HG02870 (cell line): ENCODE measurements around the gene ASAP3.

ENCODE experiments used
- ATAC-seq: cut with Tn5 transposase; IDR thresholded peaks from one replicate; pipeline ENCODE4 v1.9.1; 2021; ENCODE audit warnings: mild to moderate bottlenecking, moderate library complexity; ENCODE audit not compliant: unreplicated experiment

Gene ASAP3

DNA sequence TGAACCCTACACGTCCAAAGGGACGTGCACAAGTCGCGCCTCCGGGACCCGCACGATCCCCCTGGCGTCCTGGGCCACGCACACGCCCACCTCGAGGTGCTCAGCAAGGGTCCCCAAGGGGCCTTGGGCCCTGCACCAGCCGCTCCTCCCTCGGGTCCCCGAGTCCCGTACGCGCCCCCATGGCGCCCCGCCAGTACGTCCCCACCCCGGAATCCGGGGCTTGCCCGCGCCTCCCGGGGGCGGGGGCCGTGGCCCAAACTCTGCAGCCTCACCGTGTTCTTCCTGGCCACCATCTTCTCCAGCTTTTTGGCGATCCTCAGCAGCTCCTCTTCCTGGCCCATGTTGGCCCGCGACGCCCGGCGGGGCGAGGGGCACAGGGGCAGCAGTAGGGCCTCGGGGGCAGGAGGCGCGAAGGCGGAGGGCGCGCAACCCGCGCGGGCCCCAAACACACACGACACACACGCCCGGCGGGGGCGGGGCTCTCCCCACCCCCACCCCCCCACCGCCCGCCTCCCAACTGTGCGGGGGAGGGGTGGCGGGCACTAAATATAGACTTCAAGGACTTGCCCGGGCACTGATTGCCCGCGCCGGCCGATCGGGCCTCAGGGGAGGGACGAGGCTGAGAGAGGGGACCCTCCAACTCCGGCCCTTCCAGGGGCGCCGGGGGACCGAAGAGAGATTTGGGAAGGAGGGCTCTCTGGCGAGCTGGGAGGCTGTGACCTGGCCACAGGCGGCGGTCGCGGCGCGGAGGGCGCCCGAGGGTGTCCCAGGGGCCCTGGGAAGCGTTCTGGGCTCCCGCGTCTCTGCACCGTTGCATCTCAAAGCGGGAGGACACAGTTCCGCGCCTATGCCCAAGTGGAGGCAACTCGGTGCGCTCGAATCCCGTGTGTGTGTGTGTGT, 59.4 kb downstream of the ASAP3 start, which contains the start of gene TCEA3:
Gene TCEA3, minus strand, starts transcription at position 456 of the 900 bp plus-strand sequence. Its CDS starts 115 bp downstream, at position 341.
- ATAC-seq = no peak

DNA sequence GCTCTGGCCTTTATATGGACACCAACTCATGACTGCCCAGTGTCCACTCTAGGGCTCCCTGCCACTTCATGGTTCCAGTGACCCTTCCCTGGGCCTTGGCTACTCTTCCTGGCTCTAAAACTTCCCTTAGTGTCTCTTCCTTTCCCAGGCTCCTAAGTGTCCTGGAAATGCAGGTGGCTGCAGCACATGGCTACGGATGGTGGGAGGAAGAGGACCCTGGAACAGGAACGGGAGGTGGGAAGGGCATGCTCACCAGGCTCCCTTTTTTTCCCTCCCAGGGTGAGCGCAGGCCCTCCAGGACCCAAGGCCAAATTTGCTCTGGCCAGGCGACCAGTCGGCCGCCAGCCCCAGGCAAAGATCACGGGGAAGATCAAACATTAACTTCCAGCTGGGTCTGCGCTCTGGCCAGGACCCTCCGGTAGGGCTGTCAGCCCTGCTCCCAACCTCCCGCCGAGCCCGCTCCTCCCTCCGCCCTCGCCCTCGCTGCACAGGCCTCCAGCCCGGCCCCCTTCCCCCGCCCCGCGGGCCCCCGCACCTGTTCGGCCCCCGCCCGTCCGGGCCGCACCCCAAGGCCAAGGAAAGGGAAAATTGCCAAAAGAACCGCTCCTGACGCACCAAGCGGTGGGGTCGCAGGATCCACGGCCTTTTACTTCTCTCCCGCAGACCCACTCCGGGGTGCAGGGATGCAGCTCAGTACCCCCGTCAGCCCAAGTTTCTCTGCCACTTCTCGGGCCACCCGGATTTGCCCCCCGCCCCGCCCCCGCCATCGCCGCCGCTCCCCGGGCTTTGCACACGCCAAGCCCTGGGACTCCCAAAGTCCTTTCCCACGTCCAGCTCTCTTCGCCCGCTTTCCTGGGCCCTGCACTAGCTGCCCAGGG, 60.3 kb downstream of the ASAP3 start:
- no peak for ATAC-seq

DNA sequence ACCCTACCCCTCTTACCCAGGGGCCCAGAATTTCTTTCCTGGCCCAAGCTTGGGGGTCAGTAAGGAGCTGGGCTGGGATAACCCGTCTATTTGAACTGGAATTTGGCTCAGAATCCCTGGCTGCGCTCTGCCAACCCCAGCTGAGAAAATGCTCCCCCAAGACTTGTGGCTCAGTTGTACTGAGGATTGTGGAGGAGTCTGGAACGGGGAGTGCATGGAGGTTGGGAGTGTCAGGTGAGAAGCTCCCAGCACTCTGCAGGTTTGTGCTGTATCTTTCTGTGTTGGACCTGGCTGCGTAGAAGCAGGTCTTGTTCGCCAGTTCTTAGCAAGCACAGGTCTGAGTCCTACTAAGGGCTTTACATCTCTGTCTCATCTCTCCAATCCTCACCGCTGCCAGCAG, 61.0 kb downstream of the ASAP3 start:
- ATAC-seq = no peak

DNA sequence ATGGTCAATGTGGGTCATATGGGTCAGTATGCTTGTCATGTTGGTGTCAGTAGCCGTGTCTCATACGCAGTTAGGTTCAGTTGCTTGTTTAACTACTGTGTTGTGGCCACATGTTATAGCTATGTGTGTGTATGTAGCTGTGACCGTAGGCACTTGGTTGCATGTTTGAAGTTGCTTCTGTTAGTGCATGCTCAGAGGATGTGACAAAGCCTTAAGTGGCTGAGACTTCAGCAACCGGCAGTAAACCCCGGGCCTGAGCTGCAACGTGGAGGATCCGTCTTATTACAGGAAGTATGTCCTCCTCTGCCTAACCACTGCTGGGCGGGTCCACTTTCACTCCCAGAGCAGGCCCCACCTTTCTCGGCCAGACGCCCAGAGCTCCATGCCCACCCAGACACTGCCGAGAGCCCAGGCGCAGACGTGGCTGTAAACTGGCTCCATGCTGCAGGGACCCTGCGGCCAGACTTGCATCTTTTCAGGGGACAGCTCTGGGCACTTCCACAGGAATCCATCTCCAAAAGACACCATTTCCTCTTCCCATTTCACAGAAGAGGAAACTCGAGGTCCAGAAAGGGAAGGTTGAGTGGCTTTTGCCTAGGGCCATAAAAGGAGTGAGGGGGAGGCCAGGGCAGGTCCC, 61.6 kb downstream of the ASAP3 start:
- ATAC-seq = no peak

DNA sequence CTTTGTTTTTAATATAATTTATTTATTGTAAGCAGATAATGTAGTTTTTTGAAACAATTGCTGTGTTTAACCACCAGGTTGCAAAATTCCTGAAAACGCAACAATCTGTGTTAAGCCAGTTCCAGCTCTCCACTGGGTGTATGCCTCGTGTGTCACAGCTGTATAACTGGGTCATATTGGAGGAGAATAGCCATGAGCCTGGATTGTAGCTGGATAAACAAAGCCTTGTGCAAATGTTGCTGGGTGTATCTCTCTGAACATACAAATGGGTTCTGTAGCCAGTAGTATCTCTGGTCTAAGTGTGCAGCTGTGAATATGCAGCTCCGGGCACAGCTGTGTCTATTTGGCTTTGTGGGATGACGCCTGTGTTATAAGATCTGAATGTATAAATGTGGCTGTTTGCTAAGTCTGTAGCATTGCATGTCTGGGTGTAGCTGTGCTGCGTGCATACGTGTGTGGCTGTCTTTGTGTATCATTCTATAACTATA, 62.2 kb downstream of the ASAP3 start:
- no peak for ATAC-seq

DNA sequence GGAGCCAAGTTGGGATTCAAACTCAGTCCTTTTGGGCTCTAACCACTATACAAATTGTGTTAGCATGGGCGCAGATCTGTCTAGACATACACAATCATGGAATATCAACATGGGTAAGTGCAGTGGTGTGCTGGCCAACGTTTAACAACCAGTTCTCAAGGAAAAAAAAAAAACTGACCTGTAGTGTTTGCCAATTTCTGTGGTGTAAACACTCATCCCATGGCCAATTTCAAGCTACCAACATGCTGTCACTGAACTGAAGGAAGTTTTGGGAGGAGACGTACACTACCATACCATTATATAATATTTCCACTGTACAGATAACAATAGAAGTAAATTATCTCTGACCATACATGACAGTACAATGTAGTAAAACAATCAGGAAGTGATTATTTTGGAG, 62.6 kb downstream of the ASAP3 start:
- no peak for ATAC-seq

DNA sequence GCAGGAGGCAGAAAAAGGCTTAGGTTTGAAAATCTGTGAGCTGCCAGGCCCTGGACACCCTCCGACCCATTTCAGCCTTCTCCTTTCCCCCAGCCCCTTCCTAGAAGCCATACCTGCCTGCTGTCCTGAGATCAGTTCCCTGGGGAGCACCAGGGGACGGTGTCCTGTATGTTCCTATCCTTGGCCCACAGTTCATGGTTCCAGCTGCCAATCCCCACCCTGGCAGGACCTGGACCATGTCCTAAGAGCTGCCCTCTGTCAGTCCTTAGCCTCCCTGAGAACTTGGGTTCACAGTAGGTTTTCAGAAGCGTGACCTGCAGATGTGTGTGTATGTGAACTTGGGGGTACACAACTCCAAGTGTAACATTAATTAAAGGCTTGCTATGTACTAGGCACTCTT, 63.2 kb downstream of the ASAP3 start:
- ATAC-seq = no peak

DNA sequence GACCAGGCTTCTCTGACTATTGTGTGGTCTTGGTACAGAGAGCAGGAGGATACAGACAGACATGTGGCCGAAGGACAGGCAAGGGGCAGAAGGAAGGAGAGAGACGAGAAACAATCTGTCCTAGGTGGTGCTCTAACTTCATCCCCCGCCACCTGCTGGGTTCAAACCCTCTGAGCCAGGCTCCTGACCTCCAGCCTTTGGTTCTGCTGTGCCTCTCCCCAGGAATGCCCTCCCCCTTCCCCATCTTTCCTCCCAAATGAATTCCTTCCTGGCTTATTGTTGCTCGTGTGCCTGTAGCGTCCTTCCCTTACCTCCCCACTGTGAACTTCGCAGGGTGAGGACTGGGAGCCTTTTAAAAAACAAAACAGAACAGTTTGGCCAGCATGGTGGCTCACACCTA, 64.8 kb downstream of the ASAP3 start:
- ATAC-seq = no peak

DNA sequence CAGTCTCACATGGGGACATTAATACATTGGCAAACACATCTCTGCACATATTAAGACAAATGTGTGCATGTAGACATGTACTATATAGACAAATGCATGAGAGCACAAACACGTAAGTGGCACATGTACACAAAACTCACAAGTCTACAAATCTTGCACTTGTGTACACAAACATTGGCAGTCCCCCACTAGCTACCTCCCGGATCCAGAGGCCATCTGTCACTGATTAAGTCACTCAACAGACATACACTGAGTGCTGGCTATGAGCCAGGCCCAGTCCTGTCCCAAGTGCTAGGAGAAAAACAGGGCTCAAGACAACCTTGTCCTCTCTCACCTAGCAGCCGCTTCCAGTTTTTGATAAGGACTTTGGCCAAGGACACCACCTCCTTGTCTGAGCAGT, 66.4 kb downstream of the ASAP3 start:
- ATAC-seq = no peak

DNA sequence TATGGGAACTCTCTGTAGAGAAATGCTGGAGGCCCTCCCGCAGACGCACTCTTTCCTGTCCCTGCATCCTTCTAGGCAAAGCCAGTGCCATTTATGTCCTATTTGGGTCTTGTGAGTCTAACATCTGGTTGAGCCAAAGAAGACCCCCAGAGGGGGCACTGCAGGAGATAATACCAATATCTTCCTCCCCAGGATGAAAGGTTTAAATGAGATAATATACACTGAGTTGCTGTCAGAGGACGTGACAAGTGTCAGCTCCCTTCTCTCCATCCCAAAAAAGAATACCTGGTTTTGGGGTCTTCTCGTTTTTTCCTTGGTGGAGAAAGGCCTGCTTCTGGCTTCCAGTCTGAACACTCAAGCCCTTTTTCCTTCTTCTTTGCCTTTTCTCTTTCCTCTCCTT, 67.0 kb downstream of the ASAP3 start:
- no peak for ATAC-seq

DNA sequence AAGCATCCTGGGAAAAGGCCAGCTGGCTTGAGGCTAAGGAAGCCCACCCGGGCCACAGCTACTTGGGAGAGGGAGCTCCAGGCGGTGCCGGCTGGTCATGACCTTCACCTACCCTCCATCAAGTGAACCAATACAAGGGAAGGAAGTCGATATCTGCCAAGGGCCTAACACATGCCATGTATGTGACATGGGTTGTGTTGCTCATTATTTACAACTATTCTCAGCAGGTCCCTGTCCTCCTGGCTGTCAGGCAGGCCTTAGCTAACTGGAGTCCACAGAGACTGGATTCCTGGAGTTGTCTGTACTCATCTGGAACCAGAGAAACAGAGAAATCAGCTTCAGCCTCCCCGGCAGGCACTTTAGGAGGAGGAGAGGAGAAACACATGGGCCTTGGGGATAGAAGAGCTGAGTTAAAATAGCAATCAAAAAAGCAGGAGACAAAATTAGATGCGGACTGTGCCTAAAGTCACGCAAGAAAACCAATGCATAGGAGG, 75.1 kb downstream of the ASAP3 start:
- no peak for ATAC-seq

DNA sequence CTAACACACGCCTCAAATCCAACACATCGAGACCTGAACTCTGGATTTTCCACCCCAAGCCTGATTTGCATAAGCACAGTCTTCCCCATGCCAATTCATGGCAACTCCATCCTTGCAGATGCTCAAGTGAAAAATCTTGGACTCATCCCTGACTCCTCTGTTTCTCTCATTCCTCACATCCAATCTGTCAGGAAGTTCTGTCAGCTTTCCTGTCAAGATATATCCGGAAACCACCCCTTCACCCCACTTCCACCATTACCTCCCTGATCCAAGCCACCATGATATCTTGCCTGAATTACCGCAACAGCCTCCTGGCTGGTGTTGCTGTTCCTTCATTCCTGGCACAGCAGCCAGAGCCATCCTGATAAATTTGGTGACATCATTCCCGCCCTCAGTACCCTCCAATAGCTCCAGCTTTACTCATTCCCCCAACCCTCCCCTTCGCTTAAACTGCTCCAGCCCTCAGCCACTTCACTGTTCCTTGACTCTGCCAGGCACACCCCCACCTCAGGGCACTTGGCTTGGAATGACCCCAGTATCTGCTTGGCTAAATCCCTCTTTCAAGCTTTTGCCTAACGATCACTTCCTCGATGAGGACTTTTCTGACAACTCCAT, 76.9 kb downstream of the ASAP3 start:
- no peak for ATAC-seq

DNA sequence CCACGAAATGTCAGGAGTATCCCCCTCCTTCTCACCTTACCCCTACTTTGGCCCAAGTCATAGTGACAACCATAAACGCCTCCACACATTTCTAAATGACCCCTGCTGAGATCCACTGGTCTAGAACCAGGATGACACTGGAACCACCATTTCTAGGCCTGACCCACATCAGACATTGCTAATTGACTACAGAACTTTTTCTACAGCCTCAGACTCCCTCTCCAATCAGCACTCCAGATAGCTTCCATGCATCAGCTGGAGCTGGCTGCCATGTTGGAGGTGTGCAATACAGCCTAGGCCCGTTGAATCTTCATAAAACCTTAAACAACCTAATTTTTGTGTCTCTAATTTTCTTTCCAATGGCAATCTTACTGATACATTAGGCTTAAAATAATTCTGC, 78.0 kb downstream of the ASAP3 start:
- no peak for ATAC-seq

DNA sequence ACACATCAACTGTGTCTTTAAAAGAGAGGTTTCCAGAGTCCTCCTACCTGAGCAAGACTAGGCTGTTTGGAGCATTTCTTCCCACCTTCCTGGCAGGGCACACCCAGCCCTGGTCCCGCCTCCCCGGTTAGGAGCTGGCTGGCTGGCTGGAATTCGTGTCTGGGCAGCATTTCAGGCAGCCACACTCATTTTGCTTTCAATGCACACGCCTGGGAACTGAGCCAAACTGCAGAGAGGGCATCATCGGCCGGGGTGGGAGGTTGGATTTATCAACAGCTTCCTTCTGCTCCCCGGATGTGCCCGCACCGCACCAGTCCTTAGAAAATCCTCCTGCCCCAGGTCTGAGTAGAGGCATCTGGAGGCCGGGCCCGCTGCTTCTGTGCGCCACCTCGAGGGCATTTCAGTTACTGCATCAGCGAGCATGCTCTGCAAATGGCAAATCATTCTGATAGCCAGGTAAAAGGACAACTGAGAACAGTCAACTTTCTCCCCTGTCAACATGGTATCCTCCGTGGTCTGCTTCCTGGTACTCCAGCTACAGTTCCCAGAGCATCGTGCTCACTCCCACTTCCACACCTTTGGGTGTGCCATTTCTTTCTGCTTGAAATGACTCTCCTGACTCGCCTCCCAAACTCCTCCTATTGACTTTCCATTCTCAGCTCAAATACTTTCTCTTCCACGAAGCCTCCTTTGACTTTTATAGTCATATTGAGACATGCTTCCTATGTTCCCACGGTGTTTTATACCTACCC, 80.1 kb downstream of the ASAP3 start:
- ATAC-seq = no peak

DNA sequence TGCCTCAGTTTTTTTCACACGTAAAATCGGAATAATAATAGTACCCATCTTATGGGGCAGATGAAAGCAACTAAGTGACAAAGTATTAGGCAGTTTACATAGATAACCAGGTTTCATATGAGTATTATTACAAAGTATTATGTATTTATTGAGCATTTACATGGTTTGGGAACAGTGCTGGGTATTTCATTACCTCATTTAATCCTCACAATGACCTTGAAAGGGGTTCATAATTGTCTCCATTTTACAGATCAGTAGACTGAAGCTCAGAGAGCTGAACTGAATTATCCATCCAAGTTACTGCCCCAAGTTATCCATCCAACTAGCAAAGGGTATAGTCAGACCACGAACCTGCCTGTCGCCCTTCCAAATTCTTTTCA, 80.6 kb downstream of the ASAP3 start:
- no peak for ATAC-seq

DNA sequence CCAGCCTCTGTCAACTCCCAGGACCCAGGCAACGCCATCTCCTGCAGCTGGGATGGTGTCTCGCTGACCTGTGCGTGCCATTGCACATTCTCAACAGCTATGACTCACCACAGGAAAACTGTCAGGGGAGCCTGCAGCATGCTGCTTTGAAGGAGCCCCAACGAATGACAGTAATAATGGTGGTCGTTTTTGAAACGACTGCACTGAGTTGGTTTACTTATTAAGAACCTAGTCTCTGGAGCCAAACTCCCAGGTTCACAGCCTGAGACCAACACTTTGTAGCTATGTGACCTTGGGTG, 81.0 kb downstream of the ASAP3 start:
- no peak for ATAC-seq

DNA sequence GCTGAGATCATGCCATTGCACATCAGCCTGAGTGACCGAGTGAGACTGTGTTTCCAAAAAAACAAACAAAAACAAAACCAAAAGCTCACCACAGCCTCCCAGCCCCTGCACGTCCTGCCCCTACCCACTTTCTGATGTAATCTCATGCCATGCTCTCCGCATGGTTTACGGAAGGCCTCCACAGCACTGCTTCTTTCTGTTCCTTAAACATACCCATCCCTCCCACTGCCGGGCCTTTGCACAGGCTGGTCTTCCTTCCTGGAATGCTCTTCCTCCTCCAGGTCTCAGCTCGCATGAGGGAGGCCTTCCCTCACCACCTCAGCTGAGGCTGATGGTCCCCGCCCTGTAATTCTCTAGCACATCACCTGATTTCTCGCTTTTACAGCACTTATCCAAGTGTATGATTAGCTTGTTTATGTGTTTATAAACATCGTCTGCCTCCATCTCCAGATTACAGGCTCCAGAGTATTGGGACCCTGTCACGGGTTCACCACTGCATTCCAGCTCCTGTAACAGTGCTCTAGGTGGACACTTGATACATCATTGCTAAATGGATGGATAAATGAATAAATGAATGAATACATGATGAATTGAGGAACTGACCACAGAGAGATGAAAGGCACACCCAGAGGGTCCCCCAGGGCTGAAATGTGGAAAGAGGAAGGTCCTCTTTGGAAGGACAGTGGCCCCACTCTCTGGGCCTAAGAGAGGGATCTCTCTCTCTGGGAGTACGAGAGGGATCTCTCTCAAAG, 81.5 kb downstream of the ASAP3 start:
- ATAC-seq = no peak

DNA sequence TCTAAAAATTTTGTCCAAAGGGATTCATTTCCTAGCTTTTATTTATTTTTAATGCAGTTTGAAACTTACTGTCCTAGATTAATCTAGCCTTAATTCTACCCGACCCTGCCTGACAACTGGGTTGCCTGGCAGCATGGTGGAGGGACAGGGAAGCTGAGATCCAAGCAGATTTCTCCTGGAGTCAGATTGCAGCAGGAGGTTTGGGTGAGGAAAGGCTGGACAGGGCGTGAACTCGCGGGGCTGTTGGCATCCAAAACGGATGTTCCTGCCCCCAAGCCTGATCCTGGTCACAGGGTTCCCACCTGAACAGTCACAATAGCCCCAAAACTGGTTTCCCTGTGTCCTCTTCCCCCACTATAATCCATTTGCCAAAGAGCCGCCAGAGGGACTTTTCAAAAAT, 82.7 kb downstream of the ASAP3 start:
- no peak for ATAC-seq

DNA sequence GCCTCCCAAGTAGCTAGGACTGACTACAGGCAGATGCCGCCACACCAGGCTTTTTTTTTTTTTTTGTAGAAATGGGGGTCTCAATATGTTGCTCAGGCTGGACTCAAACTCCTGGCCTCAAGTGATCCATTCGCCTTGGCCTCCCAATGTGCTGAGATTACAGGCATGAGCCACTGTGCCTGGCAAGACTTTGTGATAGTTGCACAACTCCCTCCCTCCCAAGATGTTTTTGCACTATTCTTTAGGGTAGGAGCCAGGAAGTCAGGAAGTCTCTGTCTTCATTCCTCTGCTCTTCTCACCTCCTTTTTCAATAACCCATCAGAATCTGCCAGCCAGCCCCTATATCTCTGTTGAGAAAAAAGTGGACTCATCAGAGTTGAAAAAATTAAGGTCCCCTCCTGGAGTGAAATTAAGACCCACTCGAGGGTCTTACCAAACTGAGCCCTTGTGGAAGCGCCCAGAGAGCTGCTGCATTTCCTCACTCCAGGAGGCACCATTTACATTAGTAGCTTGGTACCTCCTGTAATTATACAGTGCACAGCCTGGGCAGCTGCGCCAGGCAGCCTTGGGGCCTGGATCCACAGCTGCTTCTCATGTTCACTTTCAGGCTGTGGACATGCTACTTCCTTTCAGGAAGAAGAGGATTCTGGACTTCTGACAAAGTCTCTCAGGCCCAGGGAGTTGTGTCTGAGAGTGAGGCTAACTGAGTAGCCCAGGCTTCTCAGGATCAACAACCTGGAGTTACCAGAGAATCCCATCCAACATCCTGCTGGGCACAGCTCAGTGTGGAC, 83.5 kb downstream of the ASAP3 start:
- ATAC-seq = no peak
